ENCODE data around the gene MAP4K4.

The MAP4K4 gene

DNA sequence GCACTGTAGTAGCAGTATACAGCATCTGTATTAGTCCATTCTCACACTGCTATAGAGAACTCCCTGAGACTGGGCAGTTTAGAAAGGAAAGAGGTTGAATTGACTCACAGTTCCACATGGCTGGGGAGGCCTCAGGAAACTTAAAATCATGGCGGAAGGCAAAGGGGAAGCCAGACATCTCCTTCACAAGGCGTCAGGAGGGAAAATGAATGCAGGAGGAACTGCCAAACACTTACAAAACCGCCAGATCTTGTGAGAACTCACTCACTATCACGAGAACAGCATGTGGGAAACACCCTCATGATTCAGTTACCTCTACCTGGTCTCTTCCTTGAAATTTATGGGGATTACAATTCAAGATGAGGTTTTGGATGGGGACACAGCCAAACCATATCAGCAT is 25.4 kb downstream of the MAP4K4 start:
- no peak for DNase-seq (ENCODE audit: low spot score)

- DNase-seq (ENCODE audit: low spot score), result no peak
These were observed 26.0 kb downstream of the MAP4K4 start for GRCh38 chr2:101723371-101724124.

DNA sequence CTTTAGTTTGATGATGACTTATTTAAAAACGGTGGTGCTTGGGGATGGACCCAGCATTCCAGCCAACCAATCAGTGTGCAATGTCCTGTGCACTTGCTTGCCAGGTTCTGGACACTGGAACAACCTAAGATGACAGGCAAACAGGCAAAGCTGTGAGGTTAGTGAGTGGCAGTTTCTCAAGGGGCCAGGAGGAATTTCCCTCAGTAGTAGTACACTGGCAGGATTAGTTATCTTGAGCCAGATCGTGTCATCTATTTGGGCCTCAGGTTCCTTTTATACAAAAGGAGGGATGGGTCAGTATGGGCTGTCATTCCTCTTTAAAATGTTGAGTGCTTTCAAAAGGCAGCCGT is 26.6 kb downstream of the MAP4K4 start:
- DNase-seq (ENCODE audit: low spot score), result no peak

DNA sequence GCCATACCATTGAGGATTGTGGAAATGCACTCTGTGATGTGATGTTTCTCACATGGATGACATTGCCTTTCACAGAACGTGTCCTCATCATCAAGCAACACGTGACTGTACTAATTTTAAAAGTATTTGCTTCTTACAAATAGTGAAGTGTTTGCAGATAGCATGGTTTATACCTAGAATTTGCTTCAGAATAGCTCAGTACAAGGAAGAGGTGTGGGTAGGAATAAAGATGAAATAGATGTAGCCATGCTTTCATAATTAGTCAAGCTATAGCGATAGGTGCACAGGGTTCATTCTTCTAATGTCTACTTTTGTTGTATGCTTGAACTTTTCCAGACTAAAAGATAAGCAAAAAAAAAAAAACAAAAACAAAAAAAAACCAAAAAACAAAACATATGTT is 27.5 kb downstream of the MAP4K4 start:
- DNase-seq (ENCODE audit: low spot score), result no peak

- no peak for DNase-seq (ENCODE audit: low spot score)
These were observed 28.1 kb downstream of the MAP4K4 start for GRCh38 chr2:101725515-101726192.

GRCh38 chr2:101728865-101729264 is 31.4 kb downstream of the MAP4K4 start:
- DNase-seq (ENCODE audit: low spot score), result no peak

DNA sequence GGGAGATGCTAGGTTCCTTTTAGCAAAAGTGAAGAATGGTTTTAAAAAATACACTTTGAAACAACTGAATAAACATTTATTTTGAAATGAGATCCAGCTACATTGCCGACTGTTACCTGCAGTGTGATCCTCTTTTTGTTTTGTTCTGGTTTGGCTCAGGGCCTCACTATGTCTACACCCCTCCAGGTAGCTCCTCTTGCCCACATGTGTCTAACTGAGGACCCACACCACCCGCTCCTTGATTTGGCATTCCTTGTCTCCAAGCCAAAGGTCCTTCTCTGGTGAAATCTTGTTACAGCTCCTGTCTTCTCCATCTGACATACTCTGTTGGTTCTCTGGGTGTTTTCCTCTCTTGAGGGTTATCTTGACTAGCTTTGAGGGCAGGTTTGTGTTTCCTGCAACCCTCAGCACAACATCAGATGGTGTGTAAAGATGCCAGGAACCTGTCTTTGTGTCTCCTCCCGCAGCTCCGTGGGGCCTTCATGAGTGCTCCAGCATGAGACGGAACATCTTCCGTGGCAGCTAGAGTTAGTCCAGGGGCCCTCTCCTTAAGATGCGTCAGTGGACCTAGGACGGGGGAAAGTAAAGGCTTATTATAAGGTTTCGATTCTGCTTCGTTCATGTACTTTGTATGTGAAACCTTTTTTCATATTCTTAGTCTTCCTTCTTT is 32.1 kb downstream of the MAP4K4 start:
- DNase-seq (ENCODE audit: low spot score), result no peak

DNA sequence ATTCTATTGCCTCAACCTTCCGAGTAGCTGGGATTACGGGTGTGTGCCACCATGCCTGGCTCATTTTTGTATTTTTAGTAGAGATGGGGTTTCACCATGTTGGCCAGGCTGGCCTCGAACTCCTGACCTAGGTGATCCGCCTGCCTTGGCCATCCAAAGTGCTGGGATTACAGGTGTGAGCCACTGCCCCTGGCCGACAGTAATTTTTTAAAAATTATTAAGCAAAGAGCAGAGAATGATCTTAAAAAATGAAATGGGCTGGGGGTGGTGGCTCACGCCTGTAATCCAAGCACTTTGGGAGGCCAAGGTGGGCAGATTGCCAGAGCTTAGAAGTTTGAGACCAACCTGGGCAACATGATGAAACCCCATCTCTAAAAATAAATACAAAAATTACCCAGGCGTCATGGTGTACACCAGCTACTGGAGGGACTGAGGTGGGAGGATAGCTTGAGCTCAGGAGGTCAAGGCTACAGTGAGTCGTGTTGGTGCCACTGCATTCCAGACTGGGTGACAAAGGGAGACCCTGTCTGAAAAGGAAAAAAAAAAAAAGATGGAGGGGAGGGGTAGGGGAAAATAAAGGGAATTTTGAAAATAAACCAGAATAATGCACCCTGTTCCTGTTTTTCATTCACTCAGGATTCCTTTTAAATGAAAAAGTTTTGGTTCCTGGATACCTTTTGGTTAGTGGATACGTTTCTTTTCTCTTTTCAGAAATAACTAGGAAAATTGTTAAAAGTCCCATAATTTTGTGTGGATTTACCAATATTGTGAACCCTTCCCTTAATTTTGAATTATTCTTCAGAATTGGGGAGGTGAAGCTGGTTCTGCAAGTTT is 33.9 kb downstream of the MAP4K4 start:
- no peak for DNase-seq (ENCODE audit: low spot score)

GRCh38 chr2:101732199-101732598 is 34.7 kb downstream of the MAP4K4 start:
- no peak for DNase-seq (ENCODE audit: low spot score)

DNA sequence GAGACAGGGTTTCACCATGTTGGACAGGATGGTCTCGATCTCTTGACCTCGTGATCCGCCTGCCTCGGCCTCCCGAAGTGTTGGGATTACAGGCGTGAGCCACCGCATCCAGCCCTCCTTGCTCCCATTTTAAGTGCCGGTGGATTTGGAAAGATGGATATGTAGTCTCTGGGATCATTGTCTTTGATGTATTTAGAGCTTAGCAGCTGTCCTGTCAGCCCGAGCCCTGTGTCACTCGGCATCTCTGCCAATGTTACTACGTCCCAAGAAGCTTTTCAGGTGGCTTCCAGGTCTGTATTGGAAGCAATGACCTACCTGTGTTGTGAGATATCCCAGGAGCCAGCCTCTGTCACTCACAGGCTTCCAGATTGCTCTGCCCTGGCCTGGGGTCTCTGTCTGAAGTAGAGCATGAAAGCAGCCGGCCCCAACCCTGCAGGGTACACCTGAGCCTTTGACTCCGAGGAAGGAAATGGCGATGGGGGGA is 35.3 kb downstream of the MAP4K4 start:
- DNase-seq (ENCODE audit: low spot score), result no peak

GRCh38 chr2:101733257-101733993 is 35.9 kb downstream of the MAP4K4 start:
- DNase-seq (ENCODE audit: low spot score), result no peak

GRCh38 chr2:101734505-101735165 is 37.1 kb downstream of the MAP4K4 start:
- no peak for DNase-seq (ENCODE audit: low spot score)

DNA sequence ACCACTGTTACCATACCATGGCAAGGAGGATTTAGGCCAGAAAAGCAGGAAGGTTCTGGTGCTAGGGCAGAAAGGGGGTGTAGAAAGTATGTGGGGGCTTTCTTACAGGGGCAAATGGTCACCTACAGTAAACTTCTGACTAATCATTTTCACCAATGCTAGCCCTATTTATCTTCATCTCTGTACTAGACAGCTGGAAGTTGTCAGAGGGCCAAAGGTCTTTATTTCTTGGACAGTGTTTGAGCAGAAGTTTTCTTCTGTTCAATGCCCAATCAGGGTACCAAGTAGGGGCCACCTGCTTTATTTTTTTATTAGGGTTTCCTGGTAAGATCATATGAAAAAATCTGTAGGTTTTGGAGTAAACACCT is 37.6 kb downstream of the MAP4K4 start:
- no peak for DNase-seq (ENCODE audit: low spot score)

DNA sequence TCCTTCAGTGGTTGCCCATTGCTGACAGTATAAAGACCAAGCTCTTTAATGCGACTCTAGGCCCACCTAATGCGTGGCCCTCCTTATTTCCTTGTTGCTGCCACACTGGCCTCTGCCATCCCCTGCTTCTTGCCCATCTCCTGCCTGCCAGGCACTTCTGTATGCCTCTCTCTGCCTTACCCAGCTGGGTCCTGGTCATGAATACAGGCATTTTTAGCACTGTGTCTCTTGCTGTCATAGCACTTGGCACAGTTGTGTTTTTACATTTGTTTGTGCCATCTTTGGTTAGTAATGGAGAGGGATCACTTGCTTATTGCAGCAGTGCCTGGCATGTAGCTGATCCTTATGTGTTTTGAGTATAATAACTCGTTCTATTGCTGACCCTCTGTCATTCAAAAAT is 38.7 kb downstream of the MAP4K4 start:
- DNase-seq (ENCODE audit: low spot score), result no peak

DNA sequence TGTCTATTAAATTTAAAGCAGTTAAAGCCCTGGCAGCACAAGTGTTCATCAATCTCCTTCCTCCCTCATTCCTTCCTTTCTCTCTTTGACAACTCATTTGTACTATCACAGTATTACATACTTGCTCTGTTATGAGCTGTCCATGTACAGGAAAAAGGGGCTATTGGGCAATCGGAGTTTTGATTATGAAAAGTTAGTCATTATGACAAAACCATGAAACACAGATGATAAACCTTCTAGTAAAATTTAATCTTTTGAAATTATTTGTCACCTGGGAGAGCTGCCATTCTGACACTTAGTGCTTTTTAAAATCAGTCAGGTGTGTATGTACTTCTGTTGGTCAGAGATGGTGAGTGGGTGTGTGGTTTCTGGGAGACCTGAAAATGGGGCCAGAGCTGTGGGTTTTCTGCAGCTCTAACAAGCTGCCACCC is 39.4 kb downstream of the MAP4K4 start:
- no peak for DNase-seq (ENCODE audit: low spot score)

- DNase-seq (ENCODE audit: low spot score), result no peak
These were observed 40.2 kb downstream of the MAP4K4 start for GRCh38 chr2:101737478-101738255.

GRCh38 chr2:101738649-101739048 is 41.1 kb downstream of the MAP4K4 start:
- no peak for DNase-seq (ENCODE audit: low spot score)

DNA sequence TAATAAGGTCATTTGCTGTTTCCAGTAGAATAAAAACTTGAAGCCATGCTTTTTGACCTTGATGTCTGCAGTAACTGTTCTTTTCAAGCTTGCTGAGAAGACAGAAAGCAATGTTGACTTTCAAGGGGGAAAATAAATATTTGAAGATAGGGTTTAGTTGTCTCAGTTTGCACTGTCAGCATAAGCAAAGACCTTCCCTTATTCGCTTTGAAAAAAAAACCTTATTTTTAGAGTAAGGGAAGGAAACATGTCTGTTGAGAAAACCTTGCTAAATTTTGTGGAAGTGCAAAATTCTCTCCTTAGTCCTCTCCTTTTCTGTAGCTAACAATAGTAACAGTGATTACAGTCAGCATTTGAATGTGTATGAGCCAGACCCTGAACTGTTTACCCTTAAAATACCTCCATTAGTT is 43.1 kb downstream of the MAP4K4 start:
- DNase-seq (ENCODE audit: low spot score), result no peak

DNA sequence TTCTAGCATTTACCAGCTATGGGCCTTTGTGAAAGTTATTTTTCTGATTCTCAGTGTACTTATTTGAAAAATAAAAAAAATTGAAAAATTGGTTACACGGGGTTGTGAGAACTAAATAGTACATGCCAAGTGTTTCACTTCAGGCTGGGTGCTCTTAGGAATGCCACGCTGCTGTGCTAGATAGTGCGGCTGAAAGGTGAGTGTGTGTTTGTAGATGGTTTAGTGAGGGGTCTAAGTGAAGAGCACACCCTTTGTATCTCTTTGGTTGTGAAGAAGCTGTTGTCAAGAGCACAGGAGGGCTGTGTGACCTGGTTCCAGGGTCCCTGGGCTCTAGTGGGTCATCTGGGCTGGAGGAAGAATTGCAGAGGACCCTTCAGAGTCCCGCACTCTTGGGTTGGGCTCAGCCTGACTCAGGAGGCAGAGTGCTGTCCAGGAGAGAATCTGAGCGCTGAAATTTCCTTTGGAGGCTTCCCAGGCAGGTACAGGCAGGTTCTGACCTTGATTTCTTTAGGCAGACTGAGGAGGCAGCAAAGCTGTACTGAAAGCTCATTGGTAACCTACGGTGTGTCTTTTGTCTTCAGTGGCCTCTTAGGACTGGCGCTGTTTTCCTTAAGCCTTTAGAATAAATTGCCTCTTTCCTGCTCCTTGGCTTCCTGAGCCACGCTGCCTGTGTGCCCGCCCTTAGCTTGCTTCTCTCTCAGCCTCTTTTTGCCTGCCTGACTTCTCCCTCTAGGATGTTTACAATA is 44.4 kb downstream of the MAP4K4 start:
- no peak for DNase-seq (ENCODE audit: low spot score)

DNA sequence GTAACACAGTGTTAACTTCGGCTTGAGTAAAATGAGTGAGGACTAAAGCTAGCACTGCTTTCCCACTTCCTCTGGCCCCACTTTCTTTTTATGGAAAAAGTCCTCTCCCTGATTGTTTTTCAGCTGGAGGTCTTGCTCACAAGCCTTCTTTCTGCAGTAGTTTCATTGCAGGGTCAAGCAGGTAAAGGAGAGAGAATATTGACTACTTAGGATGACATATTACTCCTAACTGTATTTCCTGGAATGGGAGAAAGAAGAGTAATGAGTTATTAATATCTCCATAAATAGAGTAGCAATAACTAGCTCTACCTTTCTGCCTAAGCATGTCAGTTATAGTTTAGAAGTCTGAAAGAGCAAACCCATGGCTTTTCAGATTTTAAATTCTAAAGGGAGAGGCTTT is 45.0 kb downstream of the MAP4K4 start:
- DNase-seq (ENCODE audit: low spot score), result no peak
